Measurements from ENCODE around the gene PCDHGB5.

DNA sequence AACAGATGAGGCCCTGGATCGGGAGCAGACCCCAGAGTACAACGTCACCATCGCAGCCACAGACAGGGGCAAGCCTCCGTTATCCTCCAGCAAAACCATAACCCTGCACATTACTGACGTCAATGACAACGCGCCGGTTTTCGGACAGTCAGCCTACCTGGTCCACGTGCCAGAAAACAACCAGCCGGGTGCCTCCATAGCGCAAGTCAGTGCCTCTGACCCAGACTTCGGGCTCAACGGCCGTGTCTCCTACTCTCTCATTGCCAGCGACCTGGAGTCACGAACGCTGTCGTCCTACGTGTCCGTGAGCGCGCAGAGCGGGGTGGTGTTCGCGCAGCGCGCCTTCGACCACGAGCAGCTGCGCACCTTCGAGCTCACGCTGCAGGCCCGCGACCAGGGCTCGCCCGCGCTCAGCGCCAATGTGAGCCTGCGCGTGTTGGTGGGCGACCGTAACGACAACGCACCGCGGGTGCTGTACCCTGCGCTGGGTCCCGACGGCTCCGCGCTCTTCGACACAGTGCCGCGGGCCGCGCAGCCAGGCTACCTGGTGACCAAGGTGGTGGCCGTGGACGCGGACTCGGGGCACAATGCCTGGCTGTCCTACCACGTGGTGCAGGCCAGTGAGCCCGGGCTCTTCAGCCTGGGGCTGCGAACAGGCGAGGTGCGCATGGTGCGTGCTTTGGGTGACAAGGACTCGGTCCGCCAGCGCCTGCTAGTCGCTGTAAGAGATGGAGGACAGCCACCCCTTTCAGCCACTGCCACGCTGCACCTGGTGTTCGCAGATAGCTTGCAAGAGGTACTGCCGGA, 21.5 kb downstream of the PCDHGB5 start:
- TF ChIP-seq EP300 (IDR thresholded peaks at IDR 0.05) (no peak), POLR2AphosphoS5 (IDR thresholded peaks at IDR 0.05) (no peak), POLR2A (IDR thresholded peaks at IDR 0.05) (no peak)
- TF ChIP-seq, protein P1, sequence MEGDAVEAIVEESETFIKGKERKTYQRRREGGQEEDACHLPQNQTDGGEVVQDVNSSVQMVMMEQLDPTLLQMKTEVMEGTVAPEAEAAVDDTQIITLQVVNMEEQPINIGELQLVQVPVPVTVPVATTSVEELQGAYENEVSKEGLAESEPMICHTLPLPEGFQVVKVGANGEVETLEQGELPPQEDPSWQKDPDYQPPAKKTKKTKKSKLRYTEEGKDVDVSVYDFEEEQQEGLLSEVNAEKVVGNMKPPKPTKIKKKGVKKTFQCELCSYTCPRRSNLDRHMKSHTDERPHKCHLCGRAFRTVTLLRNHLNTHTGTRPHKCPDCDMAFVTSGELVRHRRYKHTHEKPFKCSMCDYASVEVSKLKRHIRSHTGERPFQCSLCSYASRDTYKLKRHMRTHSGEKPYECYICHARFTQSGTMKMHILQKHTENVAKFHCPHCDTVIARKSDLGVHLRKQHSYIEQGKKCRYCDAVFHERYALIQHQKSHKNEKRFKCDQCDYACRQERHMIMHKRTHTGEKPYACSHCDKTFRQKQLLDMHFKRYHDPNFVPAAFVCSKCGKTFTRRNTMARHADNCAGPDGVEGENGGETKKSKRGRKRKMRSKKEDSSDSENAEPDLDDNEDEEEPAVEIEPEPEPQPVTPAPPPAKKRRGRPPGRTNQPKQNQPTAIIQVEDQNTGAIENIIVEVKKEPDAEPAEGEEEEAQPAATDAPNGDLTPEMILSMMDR (IDR thresholded peaks at IDR 0.05): no peak

Data from upper lobe of left lung (tissue), 4 donors.